B cell (primary cell): Measurements from ENCODE around the gene IL1RL2.

Experiments
- EZH2 ChIP-seq: IDR thresholded peaks from 2 replicates; pipeline ENCODE4 v1.6.1; 2012; ENCODE audit warnings: borderline replicate concordance, low read depth, mild to moderate bottlenecking, moderate library complexity, low read length; ENCODE audit not compliant: insufficient read depth, poor library complexity, severe bottlenecking
- TF ChIP-seq, protein P1 (sequence below): fragments of 200-600 bp; IDR thresholded peaks from one replicate; pipeline ENCODE4 v1.8.0; 2022; ENCODE audit warnings: antibody characterized with exemption, mild to moderate bottlenecking

DNA sequence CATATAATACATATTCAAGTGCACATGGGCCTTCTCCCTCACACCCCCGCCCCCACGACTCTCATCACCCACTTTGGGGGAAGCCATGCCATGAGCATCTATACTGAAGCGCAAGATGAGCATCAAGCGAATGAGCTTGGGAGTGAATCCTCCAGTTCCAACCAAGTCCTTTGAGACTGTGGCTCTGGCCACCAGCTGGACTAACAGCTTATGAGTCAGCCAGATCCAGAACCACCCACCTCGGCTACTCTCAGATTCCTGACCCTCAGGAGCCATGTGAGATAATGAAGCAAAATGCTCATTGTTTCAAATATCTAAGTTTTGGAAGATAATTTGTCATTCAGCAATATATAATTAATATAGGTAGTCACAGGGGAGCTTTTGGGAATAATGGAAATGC, 102.3 kb downstream of the IL1RL2 start:
- TF ChIP-seq EZH2, result no peak
- TF ChIP-seq, protein P1, sequence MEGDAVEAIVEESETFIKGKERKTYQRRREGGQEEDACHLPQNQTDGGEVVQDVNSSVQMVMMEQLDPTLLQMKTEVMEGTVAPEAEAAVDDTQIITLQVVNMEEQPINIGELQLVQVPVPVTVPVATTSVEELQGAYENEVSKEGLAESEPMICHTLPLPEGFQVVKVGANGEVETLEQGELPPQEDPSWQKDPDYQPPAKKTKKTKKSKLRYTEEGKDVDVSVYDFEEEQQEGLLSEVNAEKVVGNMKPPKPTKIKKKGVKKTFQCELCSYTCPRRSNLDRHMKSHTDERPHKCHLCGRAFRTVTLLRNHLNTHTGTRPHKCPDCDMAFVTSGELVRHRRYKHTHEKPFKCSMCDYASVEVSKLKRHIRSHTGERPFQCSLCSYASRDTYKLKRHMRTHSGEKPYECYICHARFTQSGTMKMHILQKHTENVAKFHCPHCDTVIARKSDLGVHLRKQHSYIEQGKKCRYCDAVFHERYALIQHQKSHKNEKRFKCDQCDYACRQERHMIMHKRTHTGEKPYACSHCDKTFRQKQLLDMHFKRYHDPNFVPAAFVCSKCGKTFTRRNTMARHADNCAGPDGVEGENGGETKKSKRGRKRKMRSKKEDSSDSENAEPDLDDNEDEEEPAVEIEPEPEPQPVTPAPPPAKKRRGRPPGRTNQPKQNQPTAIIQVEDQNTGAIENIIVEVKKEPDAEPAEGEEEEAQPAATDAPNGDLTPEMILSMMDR, result no peak
